GM12878 (cell line): ENCODE data around the gene RTN4R. TPM values are rescaled to one million over a fixed set of nuclear protein-coding genes. Genes with fewer than 3 reads are reported as not detected.

Experiments
- ATAC-seq: fragments of 200-7000 bp; cut with Tn5 transposase; 3 replicates; pipeline ENCODE4 v1.9.1; 2020; ENCODE audit warnings: mild to moderate bottlenecking, moderate library complexity
- BruUV-seq: library from RNA; stranded (reverse); fragments of 400-500 nt; replicated peaks from 2 replicates; lab custom pipeline; 2021; lab: Mats Ljungman, UMichigan
- CTCF ChIA-PET: fragments of 300-600 bp; sonication (Branson Sonifier 250); formaldehyde crosslinking; extraction: SDS; loops from one replicate; lab custom pipeline; 2021; ENCODE audit warnings: inconsistent platforms; lab: Yijun Ruan, JAX
- POLR2A ChIA-PET: fragments of 350-600 bp; formaldehyde crosslinking; extraction: SDS; loops from one replicate; lab custom pipeline; 2021; ENCODE audit warnings: inconsistent platforms; lab: Charles Lee
- RAD21 ChIA-PET: fragments of 300-600 bp; sonication (Branson Sonifier 250); formaldehyde crosslinking; loops from one replicate; lab custom pipeline; 2023; ENCODE audit warnings: antibody characterized with exemption; ENCODE audit not compliant: unreplicated experiment; lab: Charles Lee
- SMC1A ChIA-PET: fragments of 300-600 bp; sonication (Branson Sonifier 250); formaldehyde crosslinking; loops from one replicate; lab custom pipeline; 2023; ENCODE audit not compliant: unreplicated experiment, uncharacterized antibody; lab: Charles Lee
- DNase-seq: peaks from one replicate; pipeline ENCODE4 v3.0.0-alpha.2; 2011; ENCODE audit warnings: low read depth, low spot score
- FAIRE-seq: peaks from 3 replicates; lab custom pipeline; 2011; peaks lifted over from hg19 to GRCh38; lab: Jason Lieb, UNC
- H2AFZ ChIP-seq: 2 replicates; pipeline ENCODE4 v1.6.0; 2011; ENCODE audit warnings: low read depth, low read length, control low read depth; ENCODE audit not compliant: control insufficient read depth
- H3K27ac ChIP-seq: 2 replicates; pipeline ENCODE4 v1.5.1; 2011; ENCODE audit warnings: control low read depth; ENCODE audit not compliant: control insufficient read depth, insufficient read depth
- H3K27me3 ChIP-seq, 2 experiments: replicated peaks in 1 of 2; 2 replicates each; pipeline versions ENCODE4 v1.6.0 to v1.6.1; 2011; ENCODE audit warnings: low read length in 1 of 2; ENCODE audit not compliant: control insufficient read depth in 2 of 2, insufficient read depth in 2 of 2
- H3K36me3 ChIP-seq, 2 experiments: 2 replicates each; pipeline ENCODE4 v1.5.1; 2011; ENCODE audit warnings: low read length in 1 of 2; ENCODE audit not compliant: control insufficient read depth in 2 of 2, insufficient read depth in 2 of 2
- H3K4me1 ChIP-seq: 2 replicates; pipeline ENCODE4 v1.6.1; 2011; ENCODE audit warnings: mild to moderate bottlenecking, low read length, moderate library complexity, mixed read lengths; ENCODE audit not compliant: control insufficient read depth, insufficient read depth
- H3K4me2 ChIP-seq: 2 replicates; pipeline ENCODE4 v1.6.0; 2011; ENCODE audit warnings: control low read depth; ENCODE audit not compliant: control insufficient read depth, insufficient read depth
- H3K4me3 ChIP-seq: fragments of 200-600 bp; sonication (generic); 2 replicates; pipeline ENCODE4 v1.5.1; 2016
- H3K79me2 ChIP-seq: 2 replicates; pipeline ENCODE4 v1.6.0; 2011; ENCODE audit warnings: low read length; ENCODE audit not compliant: control insufficient read depth, insufficient read depth
- H3K9ac ChIP-seq: 2 replicates; pipeline ENCODE4 v1.8.0; 2011; ENCODE audit warnings: low read length, control low read depth, mixed read lengths; ENCODE audit not compliant: control insufficient read depth, insufficient read depth
- H3K9me3 ChIP-seq: replicated peaks from 3 replicates; pipeline ENCODE4 v1.5.1; 2011; ENCODE audit warnings: mild to moderate bottlenecking, low read length; ENCODE audit not compliant: control insufficient read depth, insufficient read depth
- H4K20me1 ChIP-seq: 2 replicates; pipeline ENCODE4 v1.6.0; 2011; ENCODE audit not compliant: control insufficient read depth, insufficient read depth
- CBX3 ChIP-seq: fragments of 200-600 bp; sonication (generic); IDR thresholded peaks from 2 replicates; pipeline ENCODE4 v1.6.1; 2016; ENCODE audit warnings: low read depth, borderline replicate concordance
- EP300 ChIP-seq, 2 experiments: fragments of 150-350 bp in 1 of 2; IDR thresholded peaks; 2 replicates each; pipeline ENCODE4 v1.6.1; 2011 to 2012; ENCODE audit warnings: low read depth in 2 of 2, low read length in 2 of 2, borderline replicate concordance in 1 of 2, improper control_type of control experiment in 1 of 2, inconsistent platforms in 1 of 2; ENCODE audit not compliant: control insufficient read depth in 1 of 2
- NR2C1 ChIP-seq: fragments of 450-650 bp; IDR thresholded peaks from 2 replicates; pipeline ENCODE4 v1.6.1; 2017; ENCODE audit warnings: antibody characterized with exemption, mild to moderate bottlenecking, moderate library complexity
- NR2C2 ChIP-seq: IDR thresholded peaks from 2 replicates; pipeline ENCODE4 v1.6.1; 2011; ENCODE audit warnings: borderline replicate concordance, low read depth; ENCODE audit not compliant: control insufficient read depth, insufficient read length
- RAD21 ChIP-seq: IDR thresholded peaks from 2 replicates; pipeline ENCODE4 v1.6.1; 2011; ENCODE audit warnings: mild to moderate bottlenecking, low read depth, low read length, moderate library complexity; ENCODE audit not compliant: insufficient read depth
- RELA ChIP-seq: fragments of 450-650 bp; IDR thresholded peaks from 2 replicates; pipeline ENCODE4 v1.8.0; 2014; ENCODE audit warnings: borderline replicate concordance; ENCODE audit not compliant: partially characterized antibody
- WGBS: methylation state at CpG from one replicate; pipeline ENCODE4 v1.1.6; 2016; ENCODE audit warnings: low lambda C conversion rate; ENCODE audit not compliant: insufficient replicate concordance, insufficient coverage; ENCODE audit errors: missing lambda C conversion rate; 5-methylcytosine and 5-hydroxymethylcytosine counted together
- in situ Hi-C: fragments of 300-500 bp; cut with MboI; formaldehyde crosslinking; loops from 9 replicates; pipeline ENCODE4 v1.14.3; 2018; ENCODE audit warnings: mixed read lengths
- intact Hi-C: fragments of 100-400 bp; cut with micrococcal nuclease; formaldehyde crosslinking; loops from one replicate; pipeline ENCODE4 v1.14.2; 2022; ENCODE audit not compliant: unreplicated experiment
- polyA plus RNA-seq, 11 experiments: library from polyadenylated mRNA; depleted of rRNA in 4 of 11; unstranded in 6 of 11; stranded (reverse) in 5 of 11; fragments of >200 nt; fragmentation: Nextera tagmentation in 4 of 11; fragmentation: Illumina TruSeq in 1 of 11; extraction: Ambion mirVana in 4 of 11; extraction: Trizol in 1 of 11; gene quantifications; 1 replicate in 1 of 11; 2 replicates in 10 of 11; pipeline versions ENCODE4 v1.2.1 to v1.2.3, GENCODE V29; 2011 to 2016; ENCODE audit warnings: inconsistent platforms in 2 of 11, missing spikeins in 2 of 11, low read depth in 1 of 11
- total RNA-seq, 4 experiments: library from RNA; depleted of rRNA in 3 of 4; stranded (reverse); fragments of >200 nt in 3 of 4; fragmentation: Illumina TruSeq in 1 of 4; extraction: Trizol in 1 of 4; gene quantifications; 2 replicates each; pipeline versions ENCODE4 v1.2.1 to v1.2.3, GENCODE V29; 2013 to 2021

The RTN4R gene
- total and polyA plus RNA-seq, 10 of the 15 experiments (the other 5 are each of a cell fraction or from before 2014, with no cell fraction given), result 0.03 to 1.0 (median 0.60) TPM; not detected in 2

GRCh38 chr22:20204806-20205205, 63.3 kb downstream of the RTN4R start (continued):
- TF ChIP-seq RAD21 (no peak), RELA (no peak), NR2C2 (no peak), EP300 (IDR thresholded peaks at IDR 0.05; ENCODE audit: borderline replicate concordance in 1 of 2, control insufficient read depth in 1 of 2, low read depth in 2 of 2, low read length in 2 of 2) (no peak)

GRCh38 chr22:20204311-20204710, 63.8 kb downstream of the RTN4R start:
- POLR2A ChIA-PET, result no interaction called here
- DNase-seq (no peak), ATAC-seq (no peak), FAIRE-seq (no peak)
- SMC1A ChIA-PET, result no interaction called here
- Histone ChIP-seq H3K27ac (no peak overlapping the region), H3K27me3 (no peaks in the 10 kb centered on the region; a peak in 1 of 4 replicates), H3K9me3 (no peaks in the 10 kb centered on the region), H3K4me3 (no peak overlapping the region), H2AFZ (no peak overlapping the region), H4K20me1 (no peaks in the 10 kb centered on the region), H3K79me2 (peaks cover 6% of the 10 kb centered on the region), H3K4me2 (no peak overlapping the region), H3K36me3 (no peaks in the 10 kb centered on the region), H3K9ac (no peak overlapping the region), H3K4me1 (peaks cover 5% of the 10 kb centered on the region)
- BruUV-seq, result no TSS peak
- TF ChIP-seq EP300 (IDR thresholded peaks at IDR 0.05; ENCODE audit: borderline replicate concordance in 1 of 2, control insufficient read depth in 1 of 2, low read depth in 2 of 2, low read length in 2 of 2) (no peak), NR2C1 (no peak), CBX3 (no peak)
- CTCF ChIA-PET, result no interaction called here
- in situ Hi-C loops (no loop called here), intact Hi-C loops (no loop called here)
- WGBS, result 21% methylated on average over 8 of the region's 8 CpGs
- RAD21 ChIA-PET, result no interaction called here
